Neural cell (in vitro differentiated cells): ENCODE results near the gene PREX1. TPM values are rescaled to one million over a fixed set of nuclear protein-coding genes. Genes with fewer than 3 reads are reported as not detected.

Experiments used
- H2AFZ ChIP-seq: fragments of 200-600, 300-800 bp; sonication (generic), shearing (Covaris generic); 2 replicates; pipeline ENCODE4 v1.6.0; 2014; ENCODE audit warnings: low read depth, mild to moderate bottlenecking, antibody characterized with exemption, low read length, moderate library complexity
- H3F3A ChIP-seq: fragments of 200-600 bp; shearing (Covaris generic); 2 replicates; pipeline ENCODE4 v1.6.1; 2016; ENCODE audit warnings: mild to moderate bottlenecking, moderate library complexity, mixed read lengths, antibody characterized with exemption, low read length; ENCODE audit not compliant: insufficient read depth, poor library complexity, severe bottlenecking
- H3K27ac ChIP-seq: fragments of 200-600, 300-800 bp; sonication (generic), shearing (Covaris generic); 2 replicates; pipeline ENCODE4 v1.5.1; 2014; ENCODE audit warnings: mild to moderate bottlenecking, low read length, moderate library complexity
- H3K27me3 ChIP-seq: fragments of 300-800, 200-600 bp; sonication (generic), shearing (Covaris generic); 2 replicates; pipeline ENCODE4 v1.6.0; 2014; ENCODE audit warnings: mild to moderate bottlenecking, low read depth, low read length, moderate library complexity; ENCODE audit not compliant: insufficient read depth
- H3K36me3 ChIP-seq: fragments of 300-800, 200-600 bp; sonication (generic), shearing (Covaris generic); 2 replicates; pipeline ENCODE4 v1.5.1; 2014; ENCODE audit warnings: mild to moderate bottlenecking, antibody characterized with exemption, low read length, moderate library complexity; ENCODE audit not compliant: insufficient read depth
- H3K4me2 ChIP-seq: fragments of 300-800, 200-600 bp; sonication (generic), shearing (Covaris generic); 2 replicates; pipeline ENCODE4 v1.6.0; 2014; ENCODE audit warnings: mild to moderate bottlenecking, low read length
- H3K4me3 ChIP-seq: fragments of 300-800, 200-600 bp; sonication (generic), shearing (Covaris generic); 2 replicates; pipeline ENCODE4 v1.5.1; 2014; ENCODE audit warnings: mild to moderate bottlenecking, low read length, moderate library complexity
- H3K79me2 ChIP-seq: fragments of 200-600 bp; shearing (Covaris generic); replicated peaks from 2 replicates; pipeline ENCODE4 v1.6.0; 2014; ENCODE audit warnings: mild to moderate bottlenecking, low read length, moderate library complexity; ENCODE audit not compliant: insufficient read depth
- H3K9ac ChIP-seq: fragments of 300-800, 200-600 bp; sonication (generic), shearing (Covaris generic); 2 replicates; pipeline ENCODE4 v1.6.1; 2016; ENCODE audit warnings: mild to moderate bottlenecking, low read length, mixed read lengths
- H3K9me2 ChIP-seq: fragments of 200-600 bp; shearing (Covaris generic); 2 replicates; pipeline ENCODE4 v1.6.1; 2016; ENCODE audit warnings: mild to moderate bottlenecking, low read length, mixed read lengths; ENCODE audit not compliant: insufficient read depth
- H3K9me3 ChIP-seq: fragments of 200-600, 300-800 bp; sonication (generic), shearing (Covaris generic); 2 replicates; pipeline ENCODE4 v1.6.1; 2016; ENCODE audit warnings: mild to moderate bottlenecking, mixed run types, low read length, moderate library complexity, mixed read lengths
- H4K20me1 ChIP-seq: fragments of 200-600 bp; shearing (Covaris generic); 2 replicates; pipeline ENCODE4 v1.6.1; 2016; ENCODE audit warnings: mild to moderate bottlenecking, mixed run types; ENCODE audit not compliant: insufficient read depth
- CTCF ChIP-seq: fragments of 450-650 bp; IDR thresholded peaks from 2 replicates; pipeline ENCODE4 v1.5.1; 2014; ENCODE audit warnings: antibody characterized with exemption, mild to moderate bottlenecking, moderate library complexity; ENCODE audit not compliant: poor library complexity, severe bottlenecking
- EP300 ChIP-seq: fragments of 450-650 bp; conservative IDR thresholded peaks from 2 replicates; pipeline ENCODE4 v1.6.1; 2014; ENCODE audit warnings: antibody characterized with exemption, mild to moderate bottlenecking, moderate library complexity; ENCODE audit not compliant: poor library complexity, severe bottlenecking
- EZH2 ChIP-seq: fragments of 200-600, 300-800 bp; shearing (Covaris generic), sonication (generic); IDR thresholded peaks from 2 replicates; pipeline ENCODE4 v1.6.1; 2014; ENCODE audit warnings: antibody characterized with exemption, low read length, borderline replicate concordance, mild to moderate bottlenecking; ENCODE audit not compliant: insufficient read depth, poor library complexity, severe bottlenecking
- MXI1 ChIP-seq: fragments of 450-650 bp; conservative IDR thresholded peaks from 2 replicates; pipeline ENCODE4 v1.6.1; 2014; ENCODE audit warnings: antibody characterized with exemption, mild to moderate bottlenecking; ENCODE audit not compliant: poor library complexity, severe bottlenecking
- POLR2AphosphoS5 ChIP-seq: IDR thresholded peaks from 2 replicates; pipeline ENCODE4 v1.6.1; 2012
- RAD21 ChIP-seq: fragments of 450-650 bp; conservative IDR thresholded peaks from 2 replicates; pipeline ENCODE4 v1.6.1; 2014; ENCODE audit warnings: antibody characterized with exemption, mild to moderate bottlenecking, moderate library complexity
- REST ChIP-seq: IDR thresholded peaks from 2 replicates; pipeline ENCODE4 v1.6.1; 2012; ENCODE audit warnings: borderline replicate concordance
- SMC3 ChIP-seq: fragments of 450-650 bp; conservative IDR thresholded peaks from 2 replicates; pipeline ENCODE4 v1.6.1; 2014; ENCODE audit warnings: antibody characterized with exemption, mild to moderate bottlenecking, moderate library complexity; ENCODE audit not compliant: poor library complexity
- TAF1 ChIP-seq: IDR thresholded peaks from 2 replicates; pipeline ENCODE4 v1.6.1; 2012; ENCODE audit warnings: low read depth
- polyA plus RNA-seq: library from polyadenylated mRNA; depleted of rRNA; stranded (reverse); fragments of >200 nt; gene quantifications from 2 replicates; pipeline ENCODE4 v1.2.3, GENCODE V29; 2014

Gene PREX1
- polyA plus RNA-seq, 1 donor from 2014 or later = 0.06 TPM

- Histone ChIP-seq H3K4me2 (no peak overlapping the region), H3K4me3 (no peak overlapping the region), H3F3A (no peaks in the 10 kb centered on the region), H3K79me2 (no peaks in the 10 kb centered on the region), H4K20me1 (no peaks in the 10 kb centered on the region), H3K27me3 (no peaks in the 10 kb centered on the region), H2AFZ (no peak overlapping the region), H3K9me2 (no peaks in the 10 kb centered on the region), H3K9ac (no peak overlapping the region), H3K36me3 (no peaks in the 10 kb centered on the region), H3K9me3 (no peaks in the 10 kb centered on the region), H3K27ac (no peak overlapping the region)
- TF ChIP-seq MXI1 (no peak), SMC3 (no peak), REST (no peak), EZH2 (no peak), RAD21 (no peak), CTCF (no peak), POLR2AphosphoS5 (no peak), TAF1 (no peak), EP300 (no peak)
These were observed 189.3 kb downstream of the PREX1 start for GRCh38 chr20:48638546-48638945.

GRCh38 chr20:48637461-48637860 is 190.3 kb downstream of the PREX1 start:
- H3K9me3 ChIP-seq = no peaks in the 10 kb centered on the region
- no peak overlapping the region for H3K27ac ChIP-seq
- H3K9ac ChIP-seq = no peak overlapping the region
- no peaks in the 10 kb centered on the region for H3K27me3 ChIP-seq
- no peak overlapping the region for H2AFZ ChIP-seq
- H3F3A ChIP-seq = no peaks in the 10 kb centered on the region
- H3K4me2 ChIP-seq = no peak overlapping the region
- no peaks in the 10 kb centered on the region for H3K9me2 ChIP-seq
- no peak overlapping the region for H3K4me3 ChIP-seq
- H3K79me2 ChIP-seq = no peaks in the 10 kb centered on the region
- TF ChIP-seq REST = no peak
- H4K20me1 ChIP-seq = no peaks in the 10 kb centered on the region
- H3K36me3 ChIP-seq = no peaks in the 10 kb centered on the region
